Hematopoietic multipotent progenitor cell treated with erythropoietin and hydrocortisone succinate and interleukin-3 and kit ligand, for 6 days (in vitro differentiated cells): Measurements from ENCODE around the gene CENPF.
"Not testable (repeated sequence)": the region's sequence is repeated elsewhere in the genome, so short reads cannot be mapped to it uniquely, and the experiment has no call there.

Source experiments
- DNase-seq: peaks from one replicate; pipeline ENCODE4 v3.0.0-alpha.2; 2015

The CENPF gene

DNA sequence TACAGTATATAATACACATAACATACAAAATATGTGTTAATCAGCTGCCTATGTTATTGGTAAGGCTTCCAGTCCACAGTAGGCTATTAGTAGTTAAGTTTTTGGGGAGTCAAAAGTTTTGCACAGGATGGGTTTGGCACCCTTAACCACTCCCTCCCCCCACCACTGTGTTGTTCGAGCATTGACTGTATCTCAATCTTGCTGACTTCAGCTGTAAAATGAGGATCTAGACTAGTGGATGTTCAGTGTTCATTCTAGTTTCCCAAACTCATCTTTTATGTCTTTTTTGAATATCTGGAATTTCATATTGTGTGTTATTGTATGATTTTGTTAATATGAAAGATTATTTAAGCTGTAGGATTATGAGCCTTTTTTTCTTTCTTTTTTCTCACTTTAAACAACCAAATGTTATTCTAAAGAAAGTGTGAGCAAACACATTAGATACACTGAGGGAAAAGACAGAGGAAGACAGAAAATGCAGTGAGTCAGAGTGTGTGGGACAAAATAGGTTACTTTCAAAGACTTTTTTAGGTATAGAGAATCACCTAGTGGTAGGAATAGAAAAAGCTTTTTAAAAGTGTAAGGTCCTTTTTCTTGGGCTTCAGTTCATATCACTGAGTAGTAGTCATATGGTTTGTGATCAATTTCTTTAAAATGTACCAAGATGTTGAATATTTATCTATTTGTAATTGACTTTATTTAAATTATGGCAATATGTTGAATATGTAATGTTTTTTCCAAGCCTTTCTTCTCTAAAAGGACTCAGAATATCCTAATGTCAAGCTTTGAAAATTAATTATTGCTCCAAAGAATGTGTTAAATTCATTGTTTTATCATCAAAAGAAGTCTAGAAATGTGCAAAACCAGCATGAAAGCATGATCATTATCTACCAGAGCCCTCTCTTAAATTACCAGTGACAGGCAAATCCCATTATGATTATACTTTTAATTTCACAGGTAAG, 17.9 kb upstream of the CENPF start:
- peak; percentile 61 for DNase-seq

DNA sequence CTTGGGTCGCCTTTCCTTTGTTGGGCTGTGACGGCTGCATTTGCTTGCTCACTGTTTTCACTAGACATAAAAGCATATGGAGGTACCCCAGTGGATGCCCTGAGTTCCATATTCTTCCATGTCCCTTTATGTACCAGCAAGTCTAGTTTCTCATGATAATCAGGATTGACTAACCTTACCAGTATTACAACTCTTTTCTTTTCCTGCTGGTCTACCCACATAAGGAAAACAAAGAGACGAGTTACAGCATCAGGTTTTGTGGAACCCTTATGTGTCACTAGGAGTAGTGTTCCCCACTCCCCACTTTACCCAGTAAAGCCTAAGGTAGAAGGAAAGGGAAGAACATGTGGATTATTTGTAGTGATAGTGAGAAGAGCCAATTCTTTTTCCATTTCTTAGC, 16.4 kb upstream of the CENPF start:
- no peak for DNase-seq

DNA sequence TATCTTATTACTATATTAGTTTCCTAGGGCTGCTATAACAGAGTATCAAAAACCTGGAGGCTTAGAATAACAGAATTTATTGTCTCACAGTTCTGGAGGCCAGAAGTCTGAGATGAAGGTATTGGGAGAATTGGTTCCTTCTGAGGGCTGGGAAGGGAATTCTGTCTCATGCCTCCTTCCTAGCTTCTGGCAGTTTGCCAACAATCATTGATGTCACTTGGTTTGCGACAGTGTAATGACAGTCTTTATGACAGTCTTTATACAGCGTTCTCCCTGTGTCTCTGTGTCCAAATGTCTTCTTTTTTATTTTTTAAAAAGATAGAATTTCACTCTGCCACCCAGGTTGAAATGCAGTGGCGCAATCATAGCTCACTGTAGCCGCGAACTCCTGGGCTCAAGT, 15.8 kb upstream of the CENPF start:
- no peak for DNase-seq

DNA sequence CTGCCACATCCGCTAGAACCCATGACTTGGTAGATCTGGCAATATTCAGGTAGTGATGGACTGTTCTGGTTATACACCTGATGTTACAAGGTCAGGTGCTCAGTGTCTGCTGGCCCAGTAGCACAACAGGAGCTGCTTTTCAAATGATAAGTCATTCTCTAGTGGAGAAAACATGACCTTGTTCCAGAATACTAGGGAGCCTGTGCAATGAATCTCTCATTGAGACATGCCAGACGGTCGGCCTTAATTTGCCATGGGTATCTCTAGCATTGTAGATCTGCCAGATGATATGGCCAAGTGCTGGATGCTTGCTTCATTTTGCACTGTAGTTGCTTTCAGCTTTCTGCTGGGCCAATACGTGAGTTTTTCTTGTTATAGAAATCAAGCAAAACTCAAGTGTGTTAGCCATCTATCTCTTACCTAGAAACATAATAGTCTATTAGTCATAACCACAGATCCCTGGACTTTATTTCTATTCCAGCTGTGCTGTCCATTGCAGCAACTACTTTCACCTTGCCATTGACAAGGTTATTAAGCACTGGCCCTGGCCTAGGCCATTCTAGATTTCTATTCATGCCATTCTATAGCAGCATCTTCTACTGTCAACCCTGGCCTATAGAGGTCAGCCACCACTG, 13.9 kb upstream of the CENPF start:
- no peak for DNase-seq

GRCh38 chr1:214590696-214591095, 12.3 kb upstream of the CENPF start:
- no peak for DNase-seq

DNA sequence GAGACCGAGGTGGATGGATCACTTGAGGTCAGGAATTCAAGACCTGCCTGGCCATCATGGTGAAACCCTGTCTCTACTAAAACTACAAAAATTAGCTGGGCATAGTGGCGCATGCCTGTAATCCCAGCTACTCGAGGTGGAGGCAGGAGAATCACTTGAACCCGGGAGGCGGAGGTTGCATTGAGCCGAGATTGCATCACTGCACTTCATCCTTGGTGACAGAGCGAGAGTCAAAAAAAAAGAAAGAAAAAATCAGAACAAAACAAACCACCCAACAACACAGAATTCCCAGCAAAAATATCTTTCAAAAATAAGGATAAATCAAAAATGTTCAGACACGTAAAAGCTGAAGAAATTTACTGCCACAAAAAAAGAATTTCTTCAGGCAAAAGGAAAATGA, 11.1 kb upstream of the CENPF start:
- DNase-seq = not testable (repeated sequence)

GRCh38 chr1:214593158-214593557, 9.8 kb upstream of the CENPF start:
- no peak for DNase-seq

- peak; percentile 47 for DNase-seq
Observed at GRCh38 chr1:214603819-214604252, 841 bp downstream of the CENPF start.

GRCh38 chr1:214604523-214604922, 1.5 kb downstream of the CENPF start:
- no peak for DNase-seq

DNA sequence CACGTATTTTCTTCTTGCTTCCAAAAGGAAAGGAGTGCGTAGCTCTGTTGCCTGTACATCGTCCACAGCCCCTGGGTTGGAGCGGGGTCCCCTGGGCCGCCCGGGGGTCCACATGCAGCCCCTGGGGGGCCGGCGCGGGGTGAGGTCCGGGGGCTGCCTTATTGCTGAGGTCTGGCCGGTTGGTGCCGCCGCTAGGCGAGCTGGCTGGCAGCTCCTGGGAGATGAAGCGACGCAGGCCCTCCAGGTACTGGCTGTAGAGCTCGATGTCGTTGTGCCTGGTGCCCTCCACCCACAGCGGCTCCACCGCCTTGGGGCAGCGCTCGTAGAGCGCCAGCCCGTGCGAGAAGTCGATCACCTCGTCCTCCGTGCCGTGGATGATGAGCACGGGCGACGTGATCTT, 2.5 kb downstream of the CENPF start:
- not testable (repeated sequence) for DNase-seq

DNA sequence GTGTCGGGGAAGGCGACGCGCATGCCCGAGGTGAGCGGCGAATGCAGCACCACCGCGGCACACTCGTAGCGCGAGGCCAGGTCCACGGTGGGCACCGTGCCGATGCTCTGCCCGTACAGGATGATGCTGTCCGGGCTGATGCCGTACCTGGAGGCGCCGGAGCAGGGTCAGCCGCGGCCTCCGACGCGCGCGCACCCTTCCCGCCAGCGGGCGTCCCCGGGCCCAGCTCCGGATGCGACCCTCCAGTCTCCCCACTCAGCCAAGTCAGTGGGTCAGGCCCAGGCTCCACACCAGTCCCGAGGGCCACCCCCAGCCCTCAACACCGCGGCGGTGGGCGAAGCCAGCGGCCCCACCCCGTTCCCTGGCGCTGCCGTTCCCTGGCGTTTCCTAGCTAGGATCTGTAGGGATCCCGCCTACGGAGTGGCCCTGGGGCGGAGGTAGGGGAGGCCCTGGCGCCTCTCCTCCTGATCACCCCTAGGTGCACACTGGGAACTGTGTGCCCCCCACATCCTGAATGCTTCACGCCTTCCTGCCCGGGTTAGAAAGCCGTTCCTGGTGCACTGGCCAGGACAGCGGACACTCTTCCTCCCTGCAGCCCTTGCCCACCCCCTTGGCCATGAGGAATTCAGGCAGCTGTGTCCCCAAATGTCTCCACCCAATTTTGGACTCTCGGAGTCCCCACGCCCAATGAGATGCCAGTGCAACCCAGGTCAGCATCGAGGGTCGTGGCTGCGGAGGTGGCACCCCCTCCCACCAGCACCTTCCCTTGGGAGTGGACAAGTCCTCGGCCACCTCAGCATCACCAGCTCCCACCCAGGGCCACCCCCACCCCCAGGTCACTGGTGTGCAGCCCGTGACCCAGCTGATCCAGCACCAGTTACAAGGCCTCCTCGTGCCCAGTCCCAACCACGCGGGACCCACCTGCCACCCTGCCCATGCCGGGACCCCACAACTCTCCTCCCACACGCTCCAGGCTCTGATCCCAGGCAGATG, 3.2 kb downstream of the CENPF start:
- not testable (repeated sequence) for DNase-seq

- not testable (repeated sequence) for DNase-seq
Observed at GRCh38 chr1:214607492-214608215, 4.7 kb downstream of the CENPF start.

DNA sequence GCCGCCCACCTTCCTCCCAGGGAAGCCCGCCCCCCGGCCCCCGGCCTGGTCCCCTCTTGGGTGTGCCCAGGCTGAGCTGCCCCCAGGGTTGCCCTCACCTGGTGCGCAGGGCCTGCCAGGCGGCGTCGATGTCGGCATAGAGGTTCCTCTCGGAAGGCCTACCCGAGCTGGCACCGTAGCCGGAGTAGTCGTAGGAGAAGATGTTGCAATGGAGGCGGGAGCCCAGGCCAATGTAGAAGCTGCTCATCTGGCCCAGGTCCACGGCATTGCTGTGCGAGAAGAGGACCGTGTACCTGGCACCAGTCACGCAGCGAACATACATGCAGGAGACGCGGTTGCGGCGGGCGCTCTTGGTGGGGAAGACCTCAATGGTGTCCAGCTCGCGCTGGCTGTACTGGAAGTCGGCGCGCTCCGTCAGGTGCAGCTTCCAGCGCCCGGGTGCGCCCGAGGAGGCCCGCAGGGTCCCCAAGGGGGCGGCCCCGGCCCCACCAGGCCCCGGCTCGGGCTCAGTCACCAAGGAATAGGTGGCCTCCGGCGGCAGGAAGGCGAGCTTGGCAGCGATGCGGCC, 5.3 kb downstream of the CENPF start:
- DNase-seq = not testable (repeated sequence)

GRCh38 chr1:214608817-214609216, 5.8 kb downstream of the CENPF start:
- DNase-seq = not testable (repeated sequence)

DNA sequence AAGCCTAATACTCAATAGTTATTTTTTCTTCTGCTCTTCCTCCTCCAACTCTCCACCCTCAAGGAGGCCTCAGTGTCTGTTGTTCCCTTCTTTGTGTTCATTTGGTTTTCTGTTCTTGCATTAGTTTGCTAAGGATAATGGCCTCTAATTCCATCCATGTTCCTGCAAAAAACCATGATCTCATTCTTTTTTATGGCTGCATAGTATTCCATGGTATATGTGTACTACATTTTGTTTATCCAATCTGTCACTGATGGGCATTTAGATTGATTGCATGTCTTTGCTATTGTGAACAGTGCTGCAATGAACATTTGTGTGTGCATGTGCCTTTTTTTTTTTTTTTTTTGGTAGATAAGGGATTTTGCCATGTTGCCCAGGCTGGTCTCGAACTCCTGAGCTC, 6.7 kb downstream of the CENPF start:
- no peak for DNase-seq

DNA sequence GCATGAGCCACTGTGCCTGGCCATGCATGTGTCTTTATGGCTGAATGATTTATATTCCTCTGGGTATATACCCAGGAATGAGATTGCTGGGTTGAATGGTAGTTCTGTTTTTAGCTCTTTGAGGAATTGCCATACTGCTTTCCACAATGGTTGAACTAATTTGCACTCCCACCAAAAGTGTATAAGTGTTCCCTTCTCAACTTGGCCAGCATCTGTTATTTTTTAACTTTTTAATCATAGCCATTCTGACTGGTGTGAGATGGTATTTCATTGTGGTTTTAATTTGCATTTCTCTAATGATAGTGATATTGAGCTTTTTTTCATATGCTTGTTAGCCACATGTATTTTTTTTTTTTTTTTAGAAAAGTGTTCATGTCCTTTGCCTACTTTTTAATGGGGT, 7.1 kb downstream of the CENPF start:
- DNase-seq = not testable (repeated sequence)

GRCh38 chr1:214615109-214615508, 12.1 kb downstream of the CENPF start:
- no peak for DNase-seq

DNA sequence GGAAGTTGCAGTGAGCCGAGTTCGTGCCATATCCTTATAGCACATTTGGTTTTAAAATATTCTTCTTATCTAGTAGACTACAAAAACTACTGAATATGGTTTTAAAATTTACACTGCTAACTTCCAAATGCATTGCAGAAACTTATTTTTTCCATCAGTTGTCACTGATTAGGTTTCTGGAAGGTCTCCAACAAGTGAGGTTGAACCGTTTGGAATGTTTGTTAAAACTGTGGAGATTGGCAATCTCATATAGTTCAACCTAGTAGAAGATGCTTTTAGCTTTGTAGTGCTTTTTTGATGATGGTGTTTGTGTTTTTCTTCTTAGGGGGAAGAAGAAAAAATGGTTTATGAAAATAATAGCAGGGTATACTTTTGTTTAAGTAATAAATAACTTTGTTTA, 12.9 kb downstream of the CENPF start:
- DNase-seq = peak; percentile 18

- no peak for DNase-seq
Observed at GRCh38 chr1:214617246-214617645, 14.3 kb downstream of the CENPF start.

- DNase-seq = no peak
Observed at GRCh38 chr1:214617843-214618242, 14.8 kb downstream of the CENPF start.

DNA sequence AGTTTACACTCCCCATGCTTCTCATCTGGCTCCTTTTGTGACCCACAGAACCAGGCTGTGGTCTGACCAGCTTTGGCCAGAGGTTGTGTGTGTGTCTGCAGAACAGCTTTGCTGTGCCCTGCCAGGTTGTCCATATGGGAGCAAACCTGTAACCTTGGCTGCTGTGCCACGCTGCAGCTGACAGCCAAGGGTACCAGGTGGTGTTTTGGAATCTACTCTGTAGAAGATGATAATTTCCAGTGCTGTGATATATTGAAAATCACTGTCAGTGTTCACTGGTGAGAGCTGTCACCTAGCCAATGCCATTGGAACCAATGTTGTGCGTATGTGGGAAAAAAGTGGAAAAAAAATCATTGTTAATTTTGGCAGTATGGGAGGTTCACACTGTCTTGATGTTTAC, 18.2 kb downstream of the CENPF start:
- no peak for DNase-seq

DNA sequence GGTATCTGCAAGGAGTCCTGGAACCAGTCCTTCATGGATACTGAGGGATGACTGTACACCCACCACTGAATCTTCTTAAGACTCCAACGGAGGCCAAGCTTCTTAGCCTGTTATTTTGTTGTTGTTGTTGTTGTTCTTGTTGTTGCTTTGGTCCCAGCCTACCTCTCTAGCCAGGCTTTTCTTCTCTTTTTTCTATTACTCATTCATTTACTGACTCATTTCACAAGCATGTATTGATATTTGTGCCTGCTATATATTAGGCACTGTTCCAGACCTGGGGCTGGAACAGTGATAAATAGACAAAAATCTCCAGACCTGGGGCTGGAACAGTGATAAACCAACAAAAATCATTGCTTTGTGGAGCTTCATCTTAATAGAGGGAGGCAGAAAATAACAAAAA, 20.4 kb downstream of the CENPF start:
- DNase-seq = no peak
